H4 (cell line): Measurements from ENCODE around the gene TANGO6. TPM values are rescaled to one million over a fixed set of nuclear protein-coding genes. Genes with fewer than 3 reads are reported as not detected.
A peak's percentile ranks its signal among the peaks of the same experiment; 100 is the strongest.
"Not testable (repeated sequence)": the region's sequence is repeated elsewhere in the genome, so short reads cannot be mapped to it uniquely, and the experiment has no call there.

ENCODE experiments used
- DNase-seq: peaks from one replicate; pipeline ENCODE4 v3.0.0-alpha.2; 2015; ENCODE audit warnings: low spot score
- total RNA-seq: library from RNA; depleted of rRNA; stranded (reverse); fragments of >200 nt; shearing (Covaris generic); gene quantifications from 2 replicates; pipeline ENCODE4 v1.2.3, GENCODE V29; 2014

The TANGO6 gene
- total RNA-seq, 1 experiment from 2014 or later, result 10.6 TPM

- no peak for DNase-seq
Measured at GRCh38 chr16:68961778-68962402, 118.6 kb downstream of the TANGO6 start.

- no peak for DNase-seq
Measured at GRCh38 chr16:68969338-68969737, 126.0 kb downstream of the TANGO6 start.

- no peak for DNase-seq
Measured at GRCh38 chr16:68972013-68972412, 128.7 kb downstream of the TANGO6 start.

GRCh38 chr16:68972720-68973119, 129.4 kb downstream of the TANGO6 start:
- DNase-seq, result no peak

- DNase-seq, result no peak
Measured at GRCh38 chr16:68973611-68974120, 130.3 kb downstream of the TANGO6 start.

- DNase-seq, result no peak
Measured at GRCh38 chr16:68978303-68978954, 135.1 kb downstream of the TANGO6 start.

- DNase-seq, result no peak
Measured at GRCh38 chr16:68980695-68981315, 137.5 kb downstream of the TANGO6 start.

- no peak for DNase-seq
Measured at GRCh38 chr16:68981971-68982370, 138.6 kb downstream of the TANGO6 start.

- DNase-seq, result no peak
Measured at GRCh38 chr16:68984467-68984866, 141.1 kb downstream of the TANGO6 start.

- DNase-seq, result no peak
Measured at GRCh38 chr16:68985268-68985667, 141.9 kb downstream of the TANGO6 start.

GRCh38 chr16:68985855-68986254, 142.5 kb downstream of the TANGO6 start:
- no peak for DNase-seq

- no peak for DNase-seq
Measured at GRCh38 chr16:68987734-68988457, 144.6 kb downstream of the TANGO6 start.

GRCh38 chr16:68990172-68990845, 147.0 kb downstream of the TANGO6 start:
- not testable (repeated sequence) for DNase-seq

- no peak for DNase-seq
Measured at GRCh38 chr16:68991075-68991474, 147.7 kb downstream of the TANGO6 start.

GRCh38 chr16:68992521-68992920, 149.2 kb downstream of the TANGO6 start:
- DNase-seq, result no peak

GRCh38 chr16:68993456-68993855, 150.1 kb downstream of the TANGO6 start:
- no peak for DNase-seq

- peak; percentile 6 for DNase-seq
Measured at GRCh38 chr16:68993885-68994284, 150.6 kb downstream of the TANGO6 start.

GRCh38 chr16:68994324-68994723, 151.0 kb downstream of the TANGO6 start:
- no peak for DNase-seq

- DNase-seq, result peak; percentile 18
Measured at GRCh38 chr16:68995011-68995504, 151.7 kb downstream of the TANGO6 start.

GRCh38 chr16:68997564-68997963, 154.2 kb downstream of the TANGO6 start:
- no peak for DNase-seq

- no peak for DNase-seq
Measured at GRCh38 chr16:68999114-68999513, 155.8 kb downstream of the TANGO6 start.

GRCh38 chr16:69003500-69003899, 160.2 kb downstream of the TANGO6 start:
- DNase-seq, result no peak
